Measurements from ENCODE around the gene KRT6C.
"Not testable (repeated sequence)": the region's sequence is repeated elsewhere in the genome, so short reads cannot be mapped to it uniquely, and the experiment has no call there.

KRT6C gene

DNA sequence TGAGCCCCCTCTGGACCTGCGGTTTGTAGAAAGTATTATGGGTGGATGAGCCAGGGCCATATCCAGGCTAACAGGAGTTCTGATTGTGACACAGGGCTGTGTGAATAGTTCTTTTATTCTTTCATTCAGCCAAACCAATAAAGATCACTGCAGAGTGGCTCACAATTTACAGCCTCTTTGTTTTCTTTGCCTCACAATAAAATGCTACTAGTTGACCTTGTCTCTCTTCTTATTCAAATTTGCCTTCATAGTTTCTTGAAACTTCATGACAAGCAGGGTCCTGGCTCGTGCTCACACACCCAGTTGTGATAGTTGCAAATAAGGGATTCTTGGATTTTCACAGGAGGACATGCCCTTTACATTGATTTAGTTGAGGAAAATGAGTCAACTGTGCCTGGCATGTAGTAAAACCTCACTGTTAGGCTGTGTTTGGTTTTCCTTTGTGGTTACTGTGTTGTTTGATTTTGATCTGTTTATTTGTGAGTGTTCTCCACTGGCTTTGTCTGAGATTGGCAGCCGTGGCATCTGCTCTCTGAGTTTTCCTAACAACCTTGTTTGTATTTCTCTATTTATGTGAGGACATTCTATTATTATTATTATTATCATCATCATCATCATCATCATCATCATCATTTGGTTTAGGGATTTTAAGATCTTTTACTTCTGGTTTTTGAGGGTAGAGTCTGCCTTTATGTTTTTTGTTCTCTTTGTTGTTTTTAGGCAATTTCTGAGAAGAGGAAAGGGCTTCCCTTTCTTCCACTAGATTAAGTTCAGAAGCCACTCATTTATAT, 19.0 kb downstream of the KRT6C start:
- no peak for DNase-seq

DNA sequence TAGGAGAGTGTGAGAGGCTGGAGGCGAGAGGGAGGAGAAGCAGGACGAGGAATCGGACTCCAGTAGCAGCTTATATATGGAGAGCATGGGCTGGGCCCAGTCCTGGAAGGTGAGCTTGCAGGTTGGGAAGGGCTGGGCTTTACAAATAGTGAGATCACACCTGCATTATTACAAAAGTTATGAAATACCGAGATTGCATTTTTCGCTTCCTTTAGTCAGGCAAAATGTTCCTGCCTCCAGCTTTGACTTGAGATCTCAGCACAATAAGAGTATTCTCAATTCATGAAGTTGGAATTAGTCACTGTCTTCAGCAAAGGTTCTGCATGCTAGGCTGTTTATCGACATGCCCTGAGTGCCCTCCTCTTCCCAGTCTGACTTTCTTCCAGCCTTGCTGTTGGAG, 21.5 kb downstream of the KRT6C start, which contains the start of gene KRT6B:
Gene KRT6B, minus strand, starts transcription at position 46 of the 400 bp plus-strand sequence. CDS start 68 bp downstream, outside the sequence.
- no peak for DNase-seq

DNA sequence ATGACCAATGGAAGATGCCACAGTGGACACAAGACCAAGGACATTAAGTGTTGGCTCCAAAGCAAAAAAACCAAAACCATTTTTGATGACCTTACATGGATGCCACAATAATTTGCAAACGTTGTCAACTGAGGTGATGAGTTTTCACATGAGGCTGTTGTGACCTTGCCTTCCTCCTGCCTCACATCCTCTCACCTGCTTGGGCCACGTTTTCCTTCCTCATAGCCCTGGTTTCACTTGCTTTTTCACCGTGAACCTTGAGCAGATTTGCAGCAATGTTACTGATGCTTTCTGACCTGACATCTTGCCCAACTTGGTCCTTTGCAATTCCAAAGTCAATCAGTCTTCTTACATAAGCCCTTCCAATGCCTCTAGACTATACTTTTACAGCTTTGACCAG, 25.4 kb downstream of the KRT6C start:
- no peak for DNase-seq

DNA sequence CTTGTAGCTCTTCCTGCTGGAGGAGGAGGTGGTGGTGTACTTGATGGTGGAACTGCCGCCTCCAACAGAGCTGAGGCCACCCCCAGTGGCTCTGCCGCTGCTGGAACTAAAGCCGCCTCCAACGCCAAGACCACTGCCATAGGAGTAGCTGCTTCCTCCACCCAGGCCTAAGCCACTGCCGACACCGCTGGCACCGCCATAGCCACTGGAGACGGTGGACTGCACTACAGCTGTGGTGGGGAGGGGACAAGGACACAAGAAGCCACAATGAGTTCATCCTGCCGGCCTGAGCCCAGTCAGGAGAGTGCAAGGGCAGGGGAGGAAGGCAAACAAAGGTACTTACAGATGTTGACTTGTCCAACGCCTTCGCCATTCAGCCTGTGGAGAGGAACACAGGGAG, 26.4 kb downstream of the KRT6C start:
- not testable (repeated sequence) for DNase-seq

DNA sequence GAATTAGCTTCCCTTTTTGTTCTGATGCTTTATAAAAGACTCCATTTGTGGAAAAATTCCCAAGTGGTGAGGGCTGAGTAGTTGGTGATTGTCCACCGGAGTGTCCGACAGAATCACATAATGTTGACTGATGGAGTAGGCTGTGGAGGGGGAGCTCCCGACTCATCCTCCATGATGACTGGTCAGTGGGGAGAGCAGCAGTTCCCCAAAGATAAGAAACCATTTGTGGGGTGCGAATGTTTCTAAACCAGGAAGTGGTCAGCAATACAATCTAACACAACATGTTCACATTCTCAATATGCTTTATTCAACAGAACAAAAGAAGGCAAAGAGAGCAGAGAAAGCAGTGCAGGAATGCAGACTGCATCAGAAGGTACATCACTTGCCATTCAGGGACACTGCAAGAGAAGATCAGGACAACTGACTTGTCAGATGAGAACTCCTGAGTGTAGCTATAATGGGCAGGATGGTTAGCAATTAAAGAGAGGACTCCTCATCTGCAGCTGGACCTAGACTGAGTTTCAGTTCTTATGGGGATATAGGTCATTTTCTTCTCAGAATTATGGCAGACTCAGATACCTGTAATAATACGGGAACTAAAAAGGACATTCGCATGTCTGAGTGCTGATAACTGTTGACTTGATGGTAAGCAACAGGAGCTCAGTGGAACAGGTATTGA, 27.1 kb downstream of the KRT6C start:
- no peak for DNase-seq

DNA sequence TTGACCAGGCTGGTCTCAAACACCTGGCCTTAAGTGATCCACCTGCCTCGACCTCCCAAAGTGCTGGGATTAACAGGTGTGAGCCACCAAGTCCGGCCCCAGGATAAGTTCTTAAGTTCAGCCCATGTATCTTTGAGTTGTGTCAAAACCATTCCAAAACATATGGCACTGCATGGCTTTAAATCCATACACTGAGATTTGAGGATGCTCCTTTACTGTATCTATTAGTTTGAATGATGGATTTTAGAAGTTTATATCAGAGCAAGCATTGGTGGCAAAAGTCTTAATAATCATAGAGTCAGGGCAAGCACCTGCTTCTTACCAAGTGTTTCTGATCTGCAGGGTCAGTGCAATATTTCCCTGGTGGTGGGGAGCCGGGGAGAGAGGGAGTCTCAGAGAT, 27.7 kb downstream of the KRT6C start:
- DNase-seq, result no peak

DNA sequence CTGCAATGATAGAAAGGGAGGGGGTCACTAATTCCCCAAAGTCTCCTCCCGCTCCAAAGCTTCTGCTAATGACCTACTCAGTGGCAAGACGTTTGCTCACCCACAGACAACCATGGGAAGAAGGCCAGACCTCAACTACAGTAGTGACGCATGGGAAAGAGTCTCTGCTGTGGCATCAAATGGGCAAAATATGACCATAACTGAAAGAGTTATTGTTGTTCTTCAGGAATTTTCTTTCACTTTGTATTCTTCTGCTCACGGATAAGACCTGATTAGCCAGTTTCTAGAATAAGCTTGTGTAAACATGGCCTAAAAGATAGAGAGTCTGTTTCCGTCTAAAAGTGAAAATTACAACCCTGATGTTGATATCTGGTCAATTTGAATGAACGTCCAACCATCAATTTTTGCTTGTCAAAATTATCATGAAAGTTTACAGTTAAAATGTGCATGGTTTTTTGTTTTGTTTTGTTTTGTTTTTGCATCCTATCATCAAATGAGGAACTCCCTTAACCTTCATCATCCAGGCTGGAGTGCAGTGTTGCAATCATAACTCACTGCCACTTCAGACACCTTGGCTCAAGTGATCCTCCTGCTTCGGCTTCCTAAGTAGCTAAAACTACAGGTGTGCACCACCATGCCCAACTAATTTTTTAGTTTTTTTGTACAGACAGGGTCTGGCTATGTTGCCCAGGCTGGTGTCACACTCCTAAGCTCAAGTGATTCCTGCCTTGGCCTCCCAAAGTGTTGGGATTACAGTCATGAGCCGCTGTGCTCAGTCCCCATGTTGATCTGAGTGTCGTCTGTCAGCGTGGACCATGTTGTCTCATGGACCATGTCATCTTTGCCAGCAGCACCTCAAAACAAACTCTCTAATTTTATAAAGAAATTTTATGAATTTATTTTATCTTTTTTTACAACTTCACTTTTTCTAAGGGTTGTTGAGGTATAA, 28.7 kb downstream of the KRT6C start:
- DNase-seq, result no peak

DNA sequence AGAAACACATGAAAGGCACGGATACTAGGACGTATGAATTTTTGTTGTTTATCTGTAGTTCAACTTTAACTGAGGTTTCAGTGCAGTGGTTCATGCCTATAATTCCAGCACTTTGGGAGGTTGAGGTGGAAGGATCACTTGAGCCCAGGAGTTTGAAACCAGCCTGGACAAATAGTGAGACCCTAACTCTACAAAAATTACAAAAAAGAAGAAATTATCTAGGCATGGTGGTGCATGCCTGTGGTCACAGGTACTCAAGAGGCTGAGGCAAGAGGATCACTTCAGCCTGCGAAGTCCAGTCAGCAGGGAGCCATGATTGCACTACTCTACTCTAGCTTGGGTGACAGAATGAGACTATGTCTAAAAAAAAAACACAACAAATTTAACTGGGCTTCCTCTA, 29.6 kb downstream of the KRT6C start:
- DNase-seq, result no peak

DNA sequence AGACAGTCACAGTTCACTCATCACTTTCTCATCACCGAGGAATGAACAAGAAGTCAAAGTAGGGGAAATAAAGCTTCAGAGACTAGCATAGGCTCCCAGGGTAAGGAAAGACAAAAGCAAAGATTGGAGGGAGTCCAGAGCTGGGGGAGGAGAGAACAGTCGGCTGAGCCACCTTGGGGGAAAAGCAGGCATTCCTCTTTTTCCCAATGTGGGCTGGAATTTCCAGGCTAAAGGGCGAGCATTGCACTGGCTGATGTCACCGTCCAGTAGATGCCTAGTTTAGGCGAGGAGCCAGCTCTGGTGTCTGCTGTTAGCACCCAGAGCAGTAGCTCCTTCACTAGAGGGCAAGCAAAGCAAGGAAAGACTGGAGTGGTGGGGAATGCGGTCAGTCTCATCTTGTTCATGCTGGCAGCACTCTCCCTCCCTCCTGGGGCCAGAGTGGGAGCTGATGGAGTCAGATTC, 31.0 kb downstream of the KRT6C start:
- DNase-seq, result no peak

DNA sequence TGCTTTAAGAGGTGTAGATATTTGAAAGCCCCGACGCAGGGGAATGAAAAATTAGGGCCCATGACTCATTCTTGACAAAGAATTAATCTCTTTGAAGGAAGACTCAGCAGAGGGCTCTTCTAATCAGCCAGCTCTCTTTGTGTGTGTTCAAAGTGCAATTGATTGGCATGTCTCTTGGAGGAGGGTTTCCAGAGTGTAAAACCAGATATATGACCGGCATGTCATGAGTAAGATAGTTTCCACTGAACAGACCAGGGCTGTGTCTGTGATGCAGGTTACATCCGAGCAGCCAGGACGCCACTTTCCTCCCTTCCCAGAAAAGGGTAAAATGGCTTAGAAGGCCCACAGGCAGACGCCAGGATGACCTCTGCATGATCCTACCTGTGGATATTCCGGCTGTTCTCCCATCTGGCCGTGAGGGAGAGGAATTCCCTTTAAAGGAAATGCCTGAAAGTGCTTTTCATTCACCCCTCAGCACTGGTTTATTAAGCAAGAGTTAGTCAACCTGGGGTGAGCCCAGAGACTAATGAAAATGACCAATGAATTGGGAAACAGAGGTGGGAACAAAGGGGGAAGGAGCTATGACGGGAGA, 32.2 kb downstream of the KRT6C start:
- no peak for DNase-seq

DNA sequence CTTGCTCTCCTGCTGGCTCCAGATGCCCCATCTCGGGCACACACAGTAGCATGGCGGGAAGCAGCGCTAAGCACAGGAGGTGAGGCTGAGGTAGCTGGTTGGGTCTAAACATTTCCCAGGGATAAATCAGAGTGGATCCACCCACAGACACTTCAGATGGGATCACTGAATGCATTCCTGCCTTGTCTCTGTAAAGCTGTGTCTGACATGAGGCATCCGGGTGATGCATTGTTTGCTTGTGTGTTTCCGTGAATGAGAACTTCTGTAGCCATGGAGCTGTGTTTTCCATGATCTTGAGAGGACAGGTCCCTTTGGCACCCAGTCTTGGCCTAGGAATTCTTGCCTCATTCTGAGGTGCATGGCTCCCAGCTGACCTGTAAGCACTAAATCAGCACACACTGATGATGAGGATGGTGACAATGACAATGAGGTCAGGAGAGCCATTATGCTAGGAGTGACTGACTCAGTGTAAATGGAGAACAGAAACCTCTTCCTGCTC, 32.7 kb downstream of the KRT6C start:
- no peak for DNase-seq

DNA sequence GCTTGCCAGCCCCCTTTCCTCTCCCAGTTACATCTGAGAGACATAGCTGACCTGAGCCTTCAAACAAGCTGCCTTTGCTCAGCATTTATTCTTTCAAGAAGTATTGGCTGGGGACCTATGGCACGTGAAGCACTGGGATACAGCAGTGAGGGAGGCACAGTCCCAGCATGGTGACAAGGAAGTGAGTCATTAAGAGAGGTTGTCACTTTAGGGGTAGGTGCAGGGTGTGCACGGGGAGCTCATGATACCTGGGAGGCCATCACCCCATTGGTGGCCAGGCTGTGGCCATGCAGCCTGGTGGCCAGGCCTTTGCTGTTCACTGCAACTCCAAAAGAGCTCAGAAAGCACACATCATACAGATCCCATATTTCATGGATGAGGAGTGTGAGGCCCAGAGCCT, 33.8 kb downstream of the KRT6C start:
- DNase-seq, result no peak

DNA sequence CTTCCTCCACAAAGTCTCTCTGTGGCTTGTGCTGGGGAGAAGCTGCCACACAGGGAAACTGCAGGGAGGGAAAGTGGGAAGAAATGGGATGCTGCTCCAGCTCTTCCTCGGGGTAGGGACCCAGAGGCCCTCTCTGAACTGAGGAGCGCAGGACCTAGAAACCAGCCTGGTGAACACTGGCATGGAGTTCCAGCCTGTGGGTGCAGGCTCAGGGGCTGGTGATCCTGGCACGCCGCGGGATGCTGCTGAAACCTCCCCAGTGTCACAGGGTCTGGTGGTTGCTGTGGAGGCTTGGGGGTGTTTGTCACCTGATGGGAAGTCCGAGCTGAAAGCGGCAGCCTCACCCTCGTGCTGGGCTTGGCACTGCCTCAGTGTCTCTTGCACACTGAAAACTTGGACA, 34.2 kb downstream of the KRT6C start:
- DNase-seq, result no peak

DNA sequence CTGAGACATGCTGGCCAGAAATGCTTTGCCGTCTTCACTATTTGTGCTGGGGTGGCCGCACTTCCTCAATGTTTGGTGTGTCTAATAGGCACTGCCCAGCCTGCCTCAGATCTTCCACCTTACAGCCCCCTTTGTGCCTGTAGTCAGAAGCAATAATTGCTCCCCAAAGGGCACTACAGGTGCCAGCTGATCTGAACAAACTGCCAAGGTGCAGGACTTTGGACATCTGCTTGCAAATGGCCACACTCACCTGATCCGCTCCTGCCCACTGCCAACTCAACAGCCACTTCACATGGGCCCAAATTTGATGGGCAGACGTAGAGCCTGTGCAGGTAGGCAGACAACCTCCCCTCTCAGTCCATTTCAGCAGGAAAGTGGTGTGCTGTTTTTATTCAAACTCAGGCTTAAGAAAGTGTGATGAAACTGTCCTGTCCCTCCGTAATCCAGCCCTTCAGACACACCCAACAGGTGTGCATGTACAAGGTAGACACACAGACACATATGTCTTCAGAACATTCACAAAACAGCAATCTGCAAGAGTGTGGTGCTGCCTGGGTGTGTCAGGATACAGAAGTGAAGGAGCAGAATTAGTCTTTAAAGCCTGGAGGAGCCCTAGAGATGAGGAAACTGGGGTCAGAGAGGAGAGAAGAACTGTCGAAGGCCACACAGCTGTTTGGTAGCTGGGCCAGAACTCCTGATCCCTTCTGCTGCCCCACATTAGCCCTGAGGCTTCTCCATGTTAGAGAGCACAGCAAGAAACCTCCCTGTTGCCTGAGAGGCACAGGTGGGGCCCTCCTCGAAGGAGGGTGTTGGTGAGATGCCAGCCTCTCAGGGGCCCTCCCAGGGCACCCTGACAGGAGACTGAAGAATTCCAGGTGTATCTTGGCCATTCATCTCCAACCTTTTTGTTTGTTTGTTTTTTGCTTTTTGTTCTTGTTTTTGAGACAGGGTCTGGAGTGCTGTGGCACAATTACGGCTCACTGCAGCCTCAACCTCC, 35.0 kb downstream of the KRT6C start:
- no peak for DNase-seq

DNA sequence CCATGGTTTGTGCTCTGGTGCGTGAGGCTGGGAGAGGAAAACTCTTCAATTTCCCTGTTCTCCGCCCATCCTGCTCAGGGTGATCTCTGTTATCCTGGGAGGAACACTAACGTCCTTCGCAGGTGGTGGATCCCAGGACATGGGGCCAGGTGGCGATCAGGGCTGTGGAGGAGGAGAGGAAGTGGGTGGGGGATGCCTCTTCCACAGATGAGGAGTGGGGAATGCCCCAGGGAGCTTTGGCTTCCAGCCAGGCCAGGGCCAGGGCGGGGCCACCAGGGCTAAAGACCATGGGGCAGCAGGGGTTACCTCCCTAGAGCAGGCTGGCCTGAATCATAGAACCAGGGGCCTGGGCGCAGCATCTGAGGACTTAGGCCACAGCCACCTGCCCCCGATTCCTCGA, 36.1 kb downstream of the KRT6C start:
- DNase-seq, result no peak

DNA sequence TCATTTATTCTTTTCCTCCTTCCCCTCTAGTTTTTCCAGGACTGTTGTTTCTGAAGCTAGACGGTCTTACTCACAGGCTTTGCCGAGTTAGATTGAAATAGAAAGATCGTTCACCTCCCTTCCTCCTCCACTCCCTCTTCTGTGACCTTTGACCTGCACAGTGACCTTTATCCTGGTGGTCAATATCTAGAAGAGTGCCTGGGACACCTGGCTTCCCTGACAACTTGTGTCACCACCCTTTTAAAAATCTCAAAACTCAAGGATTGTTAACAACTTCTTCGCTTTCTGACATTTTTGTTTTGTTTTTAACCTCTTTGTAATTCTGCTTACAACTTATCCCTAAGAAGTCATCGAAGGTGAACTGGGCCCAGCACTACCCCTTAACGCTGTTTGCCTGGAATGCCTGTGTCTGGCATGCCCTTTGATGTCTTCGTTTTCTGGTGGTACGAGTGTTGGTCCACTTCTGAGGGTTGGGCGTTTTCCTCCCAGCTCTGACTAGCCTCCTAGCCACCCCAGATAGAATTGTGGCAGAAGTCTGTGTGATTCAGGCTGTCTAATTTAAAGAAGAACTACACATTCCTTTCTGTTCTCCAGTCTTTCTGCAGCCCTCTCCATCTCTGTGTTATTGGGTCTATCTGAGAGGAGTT, 36.7 kb downstream of the KRT6C start:
- DNase-seq, result no peak

DNA sequence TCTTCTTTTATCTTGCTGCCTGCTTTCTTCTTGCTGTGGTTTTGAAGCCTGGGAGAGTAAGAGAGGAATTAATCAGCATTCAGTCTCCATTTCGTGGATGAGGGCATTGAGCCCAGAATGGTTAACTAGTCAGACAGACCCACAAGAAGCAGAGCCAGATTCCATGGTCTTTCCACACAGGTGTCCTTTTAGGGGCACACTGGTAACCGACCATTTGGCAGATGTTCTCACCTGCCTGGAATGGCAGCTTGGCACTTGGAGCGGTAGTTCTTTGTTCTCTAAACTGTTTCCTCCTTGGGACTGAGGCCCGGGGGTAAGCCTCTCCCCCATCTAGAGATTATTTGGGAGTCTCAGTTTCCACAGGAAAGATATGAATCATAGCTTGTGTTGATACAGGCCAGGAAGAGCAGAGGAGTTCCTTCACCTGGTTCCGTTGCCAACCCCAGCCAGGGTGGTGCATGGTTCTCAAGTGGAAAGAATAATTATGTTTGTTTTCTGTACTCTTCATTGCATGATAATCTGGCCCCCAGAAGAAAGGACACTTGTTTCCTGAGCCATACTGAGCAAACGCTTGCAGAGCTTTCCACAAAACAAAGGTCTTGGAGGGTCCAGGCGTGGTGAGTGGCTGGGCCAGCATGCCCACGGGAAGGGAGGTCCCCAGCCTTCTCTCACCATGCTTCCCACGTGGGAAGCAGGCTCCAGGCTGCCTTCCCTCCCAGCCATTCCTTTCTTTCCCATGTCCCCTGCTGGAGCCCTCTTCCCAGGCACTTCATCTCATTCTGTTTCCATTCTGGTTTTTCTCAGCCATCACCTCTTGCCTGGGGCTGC, 37.4 kb downstream of the KRT6C start:
- DNase-seq, result no peak

DNA sequence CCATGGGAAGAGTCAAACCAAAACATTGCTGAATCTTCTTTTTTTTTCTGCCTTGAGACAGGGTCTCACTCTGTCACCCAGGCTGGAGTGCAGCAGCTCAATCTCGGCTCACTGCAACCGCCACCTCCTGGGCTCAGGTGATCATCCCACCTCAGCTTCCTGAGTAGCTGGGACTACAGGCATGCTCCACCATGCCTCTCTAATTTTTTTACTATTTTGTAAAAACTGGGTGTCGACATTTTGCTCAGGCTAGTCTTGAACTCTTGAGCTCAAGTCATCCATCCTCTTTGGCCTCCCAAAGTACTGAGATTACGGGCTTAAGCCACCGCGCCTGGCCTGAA, 38.0 kb downstream of the KRT6C start:
- DNase-seq, result no peak

DNA sequence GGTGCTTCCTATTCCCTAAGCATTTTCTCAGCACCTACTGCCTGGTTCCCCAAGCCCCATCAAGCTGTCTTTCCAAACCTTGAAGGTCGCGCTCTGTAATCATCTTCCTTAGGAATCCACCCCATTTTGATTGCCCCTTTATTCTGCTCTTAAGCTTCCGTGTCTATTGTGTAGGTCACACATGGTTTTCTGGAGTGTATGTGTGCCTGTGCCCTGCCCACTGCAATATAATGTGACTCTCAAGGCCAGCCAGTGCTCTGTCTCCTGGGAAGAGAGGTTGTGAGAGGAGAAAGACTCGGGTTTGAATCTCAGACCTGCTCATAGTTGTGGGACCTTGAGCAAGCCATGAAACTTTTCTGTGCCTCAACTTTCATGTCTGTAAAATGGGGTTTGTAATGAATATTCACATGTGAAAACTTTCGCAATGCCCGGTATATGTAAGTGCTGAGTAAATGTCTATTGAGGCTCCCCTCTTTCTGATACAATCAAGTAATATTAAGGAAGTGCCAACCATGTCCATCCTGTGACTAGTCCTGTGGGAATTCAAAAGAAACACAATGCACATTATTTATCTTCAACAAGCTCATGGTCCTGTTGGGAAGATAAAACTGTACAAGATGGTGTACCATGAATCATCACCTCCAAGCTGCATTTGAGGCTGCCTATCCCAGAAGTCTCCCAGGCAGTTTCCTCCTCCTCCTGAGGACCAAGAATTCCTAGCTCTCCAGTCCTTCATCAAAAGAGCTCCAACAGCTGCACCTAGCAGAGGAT, 38.7 kb downstream of the KRT6C start:
- DNase-seq, result no peak
